Calu3 (cell line): ENCODE results near the gene MRPL36. TPM values are rescaled to one million over a fixed set of nuclear protein-coding genes. Genes with fewer than 3 reads are reported as not detected.

ENCODE experiments used
- BruUV-seq: library from RNA; stranded (reverse); fragments of 400-500 nt; replicated peaks from 2 replicates; lab custom pipeline; 2021; lab: Mats Ljungman, UMichigan
- CTCF ChIA-PET: fragments of 300-600 bp; sonication (Branson Sonifier 250); formaldehyde crosslinking; loops from one replicate; lab custom pipeline; 2022; ENCODE audit warnings: antibody characterized with exemption; lab: Charles Lee
- DNase-seq: peaks from one replicate; pipeline ENCODE4 v3.0.0; 2022
- H3K27ac Mint-ChIP-seq: one replicate; pipeline ENCODE4 v1.8.0; 2022; ENCODE audit warnings: mixed read lengths; ENCODE audit not compliant: unreplicated experiment
- H3K27me3 Mint-ChIP-seq: one replicate; pipeline ENCODE4 v1.8.0; 2022; ENCODE audit warnings: mixed read lengths; ENCODE audit not compliant: unreplicated experiment
- H3K36me3 Mint-ChIP-seq: one replicate; pipeline ENCODE4 v1.8.0; 2022; ENCODE audit warnings: mild to moderate bottlenecking, moderate library complexity, mixed read lengths; ENCODE audit not compliant: insufficient read depth, unreplicated experiment
- H3K4me1 Mint-ChIP-seq: one replicate; pipeline ENCODE4 v1.8.0; 2022; ENCODE audit warnings: mild to moderate bottlenecking, low read depth, mixed read lengths; ENCODE audit not compliant: unreplicated experiment
- H3K4me3 Mint-ChIP-seq: one replicate; pipeline ENCODE4 v1.8.0; 2022; ENCODE audit warnings: mild to moderate bottlenecking, low read depth, moderate library complexity, mixed read lengths; ENCODE audit not compliant: unreplicated experiment
- H3K9me3 Mint-ChIP-seq: one replicate; pipeline ENCODE4 v1.8.0; 2022; ENCODE audit warnings: low read depth, mixed read lengths; ENCODE audit not compliant: unreplicated experiment
- CTCF ChIP-seq: fragments of 200-600 bp; IDR thresholded peaks from one replicate; pipeline ENCODE4 v1.8.0; 2022; ENCODE audit warnings: antibody characterized with exemption; ENCODE audit not compliant: unreplicated experiment
- intact Hi-C: fragments of 100-400 bp; cut with micrococcal nuclease; formaldehyde crosslinking; loops from one replicate; pipeline ENCODE4 v1.10.0; 2022; ENCODE audit not compliant: unreplicated experiment
- total RNA-seq: library from RNA; stranded (reverse); gene quantifications from 2 replicates; pipeline ENCODE4 v1.2.3, GENCODE V29; 2022

Gene MRPL36
- total RNA-seq, 1 experiment from 2014 or later = 55.5 TPM

GRCh38 chr5:1797855-1798254 is 1.8 kb downstream of the MRPL36 start:
- intact Hi-C loops = no loop called here
- H3K36me3 Mint-ChIP-seq = peaks cover 56% of the 10 kb centered on the region
- CTCF ChIA-PET = no interaction called here

GRCh38 chr5:1797103-1797800 is 2.4 kb downstream of the MRPL36 start:
- H3K4me1 Mint-ChIP-seq = peaks cover 18% of the 10 kb centered on the region
- no peaks in the 10 kb centered on the region for H3K27me3 Mint-ChIP-seq
- no peak overlapping the region for H3K27ac Mint-ChIP-seq
- BruUV-seq = no TSS peak
- H3K9me3 Mint-ChIP-seq = no peaks in the 10 kb centered on the region
- peaks cover 56% of the 10 kb centered on the region for H3K36me3 Mint-ChIP-seq
- TF ChIP-seq CTCF = no peak
- CTCF ChIA-PET = no interaction called here
- intact Hi-C loops = no loop called here
- no peak for DNase-seq
- H3K4me3 Mint-ChIP-seq = no peak overlapping the region

More at GRCh38 chr5:1797855-1798254, 1.8 kb downstream of the MRPL36 start:
- H3K9me3 Mint-ChIP-seq = no peaks in the 10 kb centered on the region
- no peak for DNase-seq
- no peak overlapping the region for H3K27ac Mint-ChIP-seq
- peaks cover 12% of the 10 kb centered on the region for H3K4me1 Mint-ChIP-seq
- H3K4me3 Mint-ChIP-seq = no peak overlapping the region
- H3K27me3 Mint-ChIP-seq = no peaks in the 10 kb centered on the region
- BruUV-seq = no TSS peak
- no peak for TF ChIP-seq CTCF

- H3K4me1 Mint-ChIP-seq = peaks cover 18% of the 10 kb centered on the region
- TF ChIP-seq CTCF = no peak
- no TSS peak for BruUV-seq
- DNase-seq = no peak
- intact Hi-C loops = no loop called here
- H3K36me3 Mint-ChIP-seq = peaks cover 49% of the 10 kb centered on the region
- no peaks in the 10 kb centered on the region for H3K9me3 Mint-ChIP-seq
- CTCF ChIA-PET = no interaction called here
- H3K27ac Mint-ChIP-seq = no peak overlapping the region
- H3K4me3 Mint-ChIP-seq = no peak overlapping the region
- H3K27me3 Mint-ChIP-seq = no peaks in the 10 kb centered on the region
Observed at GRCh38 chr5:1796371-1797102, 3.1 kb downstream of the MRPL36 start.

- no peaks in the 10 kb centered on the region for H3K27me3 Mint-ChIP-seq
- BruUV-seq = no TSS peak
- no peaks in the 10 kb centered on the region for H3K9me3 Mint-ChIP-seq
- no peak for DNase-seq
- intact Hi-C loops = no loop called here
- H3K36me3 Mint-ChIP-seq = peaks cover 43% of the 10 kb centered on the region
- CTCF ChIA-PET = no interaction called here
- H3K27ac Mint-ChIP-seq = no peak overlapping the region
- H3K4me1 Mint-ChIP-seq = peaks cover 19% of the 10 kb centered on the region
- no peak for TF ChIP-seq CTCF
- no peak overlapping the region for H3K4me3 Mint-ChIP-seq
Observed at GRCh38 chr5:1795931-1796330, 3.7 kb downstream of the MRPL36 start.
